NCI-H146 treated with DMSO at 0.1 percent for 48 hours (cell line): ENCODE measurements around the gene GALR3.

Experiments used
- DNase-seq: peaks from one replicate; lab custom pipeline; 2025; ENCODE audit not compliant: unreplicated experiment; lab: John Stamatoyannopoulos, UW

GALR3 gene

GRCh38 chr22:37862570-37863325 is 39.6 kb downstream of the GALR3 start:
- DNase-seq: no peak

DNA sequence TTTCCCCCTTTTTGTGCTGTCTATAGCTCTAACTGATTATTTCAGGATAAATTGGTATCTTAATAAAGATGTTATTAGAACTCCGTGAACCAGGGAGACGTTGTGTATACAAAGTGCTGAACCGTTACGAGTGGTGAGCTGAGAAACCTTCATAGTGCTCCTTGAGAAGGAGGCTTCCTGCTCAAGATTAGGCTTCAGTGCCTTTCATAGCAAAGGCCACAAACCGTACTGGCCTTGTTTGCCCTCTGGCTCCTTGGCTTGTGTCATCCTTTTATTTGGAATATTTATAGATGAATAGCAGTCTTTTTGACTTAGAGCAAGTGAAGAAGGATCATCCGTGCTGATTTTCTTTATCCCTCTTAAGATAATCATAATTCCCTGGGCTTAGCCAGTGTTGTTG is 42.3 kb downstream of the GALR3 start:
- no peak for DNase-seq

GRCh38 chr22:37870273-37870672 is 47.1 kb downstream of the GALR3 start:
- no peak for DNase-seq
